Measurements from ENCODE around the gene CCSER1. TPM values are rescaled to one million over a fixed set of nuclear protein-coding genes. Genes with fewer than 3 reads are reported as not detected.

Gene CCSER1
- total and polyA plus RNA-seq, 4 donors, result 0.18 to 2.3 (median 1.2) TPM

DNA sequence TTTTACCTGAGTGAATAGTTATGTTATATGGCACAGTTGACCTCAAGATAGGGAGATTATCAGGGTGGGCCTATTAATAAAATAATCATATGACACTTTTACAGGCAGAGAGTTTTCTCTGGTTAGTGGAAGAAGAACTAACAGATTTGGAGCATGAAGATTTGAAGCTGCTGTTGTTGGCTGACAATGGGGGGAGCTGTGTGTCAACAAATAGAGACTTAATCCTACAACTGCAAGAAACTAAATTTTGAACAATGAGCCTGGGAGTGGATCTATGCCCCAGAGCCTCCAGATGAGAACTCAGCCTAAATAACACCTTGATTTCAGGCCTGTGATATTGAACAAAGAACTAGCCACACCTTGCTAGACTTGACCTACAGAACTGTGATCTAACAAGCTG lies 7.2 kb upstream of the CCSER1 start:
- peak in 1 of 2 donors; percentile 10 for TF ChIP-seq RAD21 (IDR thresholded peaks at IDR 0.05)
- no peak for TF ChIP-seq TAF1 (conservative IDR thresholded peaks at IDR 0.05)
- no peak for TF ChIP-seq EGR1 (IDR thresholded peaks at IDR 0.05; ENCODE audit: low read depth in 2 of 2)
- H3K9me3 ChIP-seq (ENCODE audit: control insufficient read depth in 4 of 4, low read length in 3 of 4), result no peaks in the 10 kb centered on the region
- H3K4me3 ChIP-seq (ENCODE audit: low read depth in 1 of 3, low read length in 3 of 3), result no peak overlapping the region
- H3K36me3 ChIP-seq (ENCODE audit: control insufficient read depth in 4 of 4, insufficient read depth in 3 of 4, low read depth in 1 of 4, low read length in 3 of 4), result no peaks in the 10 kb centered on the region
- no peak for DNase-seq (ENCODE audit: low spot score)
- H3K27me3 ChIP-seq (ENCODE audit: control insufficient read depth in 4 of 4, insufficient read depth in 4 of 4, low read length in 3 of 4), result no peaks in the 10 kb centered on the region
- no peak overlapping the region for H3K27ac ChIP-seq (ENCODE audit: low read depth in 1 of 2, low read length in 2 of 2)
- H3K9ac ChIP-seq (ENCODE audit: low read depth in 1 of 2, low read length in 2 of 2), result no peak overlapping the region
- no peaks in the 10 kb centered on the region for H3K4me1 ChIP-seq (ENCODE audit: control insufficient read depth in 4 of 4, insufficient read depth in 4 of 4, low read length in 3 of 4)

DNA sequence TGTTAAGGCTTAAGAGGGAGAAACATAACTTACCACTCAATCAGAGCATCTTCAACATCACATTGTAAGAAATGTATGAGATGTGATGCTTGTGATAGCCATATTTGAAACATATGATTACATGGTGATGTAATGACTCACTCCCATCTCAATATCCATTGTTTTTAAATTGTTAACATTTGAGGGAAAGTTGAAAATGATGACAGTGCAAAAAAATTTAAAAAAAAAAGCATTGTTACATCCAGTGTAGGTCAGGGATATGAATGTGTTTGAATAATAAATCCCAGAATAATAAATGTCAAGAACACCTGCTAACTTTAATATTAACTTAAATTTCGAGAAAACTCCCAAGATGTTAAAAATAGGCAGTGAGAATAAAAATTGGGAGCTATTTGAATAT lies 6.4 kb upstream of the CCSER1 start:
- H3K9me3 ChIP-seq (ENCODE audit: control insufficient read depth in 4 of 4, low read length in 3 of 4), result no peaks in the 10 kb centered on the region
- H3K9ac ChIP-seq (ENCODE audit: low read depth in 1 of 2, low read length in 2 of 2), result no peak overlapping the region
- H3K27ac ChIP-seq (ENCODE audit: low read depth in 1 of 2, low read length in 2 of 2), result no peak overlapping the region
- TF ChIP-seq HNF4G (IDR thresholded peaks at IDR 0.05) (no peak), YY1 (IDR thresholded peaks at IDR 0.05) (no peak), JUND (IDR thresholded peaks at IDR 0.05) (no peak), FOXA1 (IDR thresholded peaks at IDR 0.05) (no peak)
- TF ChIP-seq, protein P1, sequence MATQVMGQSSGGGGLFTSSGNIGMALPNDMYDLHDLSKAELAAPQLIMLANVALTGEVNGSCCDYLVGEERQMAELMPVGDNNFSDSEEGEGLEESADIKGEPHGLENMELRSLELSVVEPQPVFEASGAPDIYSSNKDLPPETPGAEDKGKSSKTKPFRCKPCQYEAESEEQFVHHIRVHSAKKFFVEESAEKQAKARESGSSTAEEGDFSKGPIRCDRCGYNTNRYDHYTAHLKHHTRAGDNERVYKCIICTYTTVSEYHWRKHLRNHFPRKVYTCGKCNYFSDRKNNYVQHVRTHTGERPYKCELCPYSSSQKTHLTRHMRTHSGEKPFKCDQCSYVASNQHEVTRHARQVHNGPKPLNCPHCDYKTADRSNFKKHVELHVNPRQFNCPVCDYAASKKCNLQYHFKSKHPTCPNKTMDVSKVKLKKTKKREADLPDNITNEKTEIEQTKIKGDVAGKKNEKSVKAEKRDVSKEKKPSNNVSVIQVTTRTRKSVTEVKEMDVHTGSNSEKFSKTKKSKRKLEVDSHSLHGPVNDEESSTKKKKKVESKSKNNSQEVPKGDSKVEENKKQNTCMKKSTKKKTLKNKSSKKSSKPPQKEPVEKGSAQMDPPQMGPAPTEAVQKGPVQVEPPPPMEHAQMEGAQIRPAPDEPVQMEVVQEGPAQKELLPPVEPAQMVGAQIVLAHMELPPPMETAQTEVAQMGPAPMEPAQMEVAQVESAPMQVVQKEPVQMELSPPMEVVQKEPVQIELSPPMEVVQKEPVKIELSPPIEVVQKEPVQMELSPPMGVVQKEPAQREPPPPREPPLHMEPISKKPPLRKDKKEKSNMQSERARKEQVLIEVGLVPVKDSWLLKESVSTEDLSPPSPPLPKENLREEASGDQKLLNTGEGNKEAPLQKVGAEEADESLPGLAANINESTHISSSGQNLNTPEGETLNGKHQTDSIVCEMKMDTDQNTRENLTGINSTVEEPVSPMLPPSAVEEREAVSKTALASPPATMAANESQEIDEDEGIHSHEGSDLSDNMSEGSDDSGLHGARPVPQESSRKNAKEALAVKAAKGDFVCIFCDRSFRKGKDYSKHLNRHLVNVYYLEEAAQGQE (IDR thresholded peaks at IDR 0.05), result no peak
- 68% methylated on average over 1 of the region's 1 CpG for WGBS
- H3K4me1 ChIP-seq (ENCODE audit: control insufficient read depth in 4 of 4, insufficient read depth in 4 of 4, low read length in 3 of 4), result no peaks in the 10 kb centered on the region
- no peaks in the 10 kb centered on the region for H3K36me3 ChIP-seq (ENCODE audit: control insufficient read depth in 4 of 4, insufficient read depth in 3 of 4, low read depth in 1 of 4, low read length in 3 of 4)
- H3K4me3 ChIP-seq (ENCODE audit: low read depth in 1 of 3, low read length in 3 of 3), result no peak overlapping the region
- DNase-seq (ENCODE audit: low spot score), result no peak
- no peaks in the 10 kb centered on the region for H3K27me3 ChIP-seq (ENCODE audit: control insufficient read depth in 4 of 4, insufficient read depth in 4 of 4, low read length in 3 of 4)

DNA sequence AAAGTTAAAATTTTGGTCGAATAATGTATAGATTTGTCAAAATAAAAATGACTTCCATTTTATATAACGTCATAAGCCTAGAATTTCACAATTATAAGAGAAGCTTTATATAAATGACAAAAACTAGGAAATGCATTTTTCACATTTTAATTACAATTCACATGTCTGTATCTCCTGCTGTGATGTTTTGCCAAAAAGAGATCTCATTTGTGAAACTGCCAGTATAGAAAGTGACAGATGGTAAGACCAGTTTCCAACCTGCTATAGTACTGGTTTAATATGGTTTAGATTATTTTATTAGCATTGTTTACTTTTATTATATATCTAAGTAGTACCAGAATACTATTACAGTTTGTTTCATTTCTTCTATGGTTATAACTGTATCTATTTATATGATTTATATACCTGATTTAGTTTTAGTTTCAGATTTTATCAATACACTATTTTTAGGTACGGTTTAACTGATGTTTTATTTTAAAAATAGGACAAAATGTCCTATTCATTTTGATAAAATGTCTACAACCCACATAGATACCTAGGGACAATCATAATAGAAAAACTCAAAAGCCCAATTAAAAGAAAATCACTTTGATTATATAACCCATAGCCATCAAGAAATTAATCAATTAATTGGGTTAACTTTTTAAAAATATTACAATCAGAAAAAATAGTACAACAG lies 5.4 kb upstream of the CCSER1 start:
- Histone ChIP-seq H3K4me3 (ENCODE audit: low read depth in 1 of 3, low read length in 3 of 3) (no peak overlapping the region), H3K9me3 (ENCODE audit: control insufficient read depth in 4 of 4, low read length in 3 of 4) (no peaks in the 10 kb centered on the region), H3K9ac (ENCODE audit: low read depth in 1 of 2, low read length in 2 of 2) (no peak overlapping the region), H3K27ac (ENCODE audit: low read depth in 1 of 2, low read length in 2 of 2) (no peak overlapping the region), H3K27me3 (ENCODE audit: control insufficient read depth in 4 of 4, insufficient read depth in 4 of 4, low read length in 3 of 4) (peaks cover 0 to under 1% (median 0%) of the 10 kb centered on the region in 4 donors), H3K4me1 (ENCODE audit: control insufficient read depth in 4 of 4, insufficient read depth in 4 of 4, low read length in 3 of 4) (peaks cover 0 to 2% (median 0%) of the 10 kb centered on the region in 4 donors), H3K36me3 (ENCODE audit: control insufficient read depth in 4 of 4, insufficient read depth in 3 of 4, low read depth in 1 of 4, low read length in 3 of 4) (no peaks in the 10 kb centered on the region)
- WGBS, result 65% methylated on average over 3 of the region's 3 CpGs
- no peak for DNase-seq (ENCODE audit: low spot score)
- TF ChIP-seq GABPA (IDR thresholded peaks at IDR 0.05 in 1 of 2, conservative IDR thresholded peaks at IDR 0.05 in 1 of 2) (no peak), EGR1 (IDR thresholded peaks at IDR 0.05; ENCODE audit: low read depth in 2 of 2) (no peak), SP1 (IDR thresholded peaks at IDR 0.05) (no peak), RXRA (IDR thresholded peaks at IDR 0.05) (no peak), HNF4G (IDR thresholded peaks at IDR 0.05) (no peak)
- TF ChIP-seq, protein P2, sequence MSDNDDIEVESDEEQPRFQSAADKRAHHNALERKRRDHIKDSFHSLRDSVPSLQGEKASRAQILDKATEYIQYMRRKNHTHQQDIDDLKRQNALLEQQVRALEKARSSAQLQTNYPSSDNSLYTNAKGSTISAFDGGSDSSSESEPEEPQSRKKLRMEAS (IDR thresholded peaks at IDR 0.05), result no peak
- TF ChIP-seq, protein P3, sequence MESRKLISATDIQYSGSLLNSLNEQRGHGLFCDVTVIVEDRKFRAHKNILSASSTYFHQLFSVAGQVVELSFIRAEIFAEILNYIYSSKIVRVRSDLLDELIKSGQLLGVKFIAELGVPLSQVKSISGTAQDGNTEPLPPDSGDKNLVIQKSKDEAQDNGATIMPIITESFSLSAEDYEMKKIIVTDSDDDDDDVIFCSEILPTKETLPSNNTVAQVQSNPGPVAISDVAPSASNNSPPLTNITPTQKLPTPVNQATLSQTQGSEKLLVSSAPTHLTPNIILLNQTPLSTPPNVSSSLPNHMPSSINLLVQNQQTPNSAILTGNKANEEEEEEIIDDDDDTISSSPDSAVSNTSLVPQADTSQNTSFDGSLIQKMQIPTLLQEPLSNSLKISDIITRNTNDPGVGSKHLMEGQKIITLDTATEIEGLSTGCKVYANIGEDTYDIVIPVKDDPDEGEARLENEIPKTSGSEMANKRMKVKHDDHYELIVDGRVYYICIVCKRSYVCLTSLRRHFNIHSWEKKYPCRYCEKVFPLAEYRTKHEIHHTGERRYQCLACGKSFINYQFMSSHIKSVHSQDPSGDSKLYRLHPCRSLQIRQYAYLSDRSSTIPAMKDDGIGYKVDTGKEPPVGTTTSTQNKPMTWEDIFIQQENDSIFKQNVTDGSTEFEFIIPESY (IDR thresholded peaks at IDR 0.05), result no peak
- TF ChIP-seq, protein P4, sequence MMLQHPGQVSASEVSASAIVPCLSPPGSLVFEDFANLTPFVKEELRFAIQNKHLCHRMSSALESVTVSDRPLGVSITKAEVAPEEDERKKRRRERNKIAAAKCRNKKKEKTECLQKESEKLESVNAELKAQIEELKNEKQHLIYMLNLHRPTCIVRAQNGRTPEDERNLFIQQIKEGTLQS (IDR thresholded peaks at IDR 0.05), result no peak

Data from liver (tissue), 9 donors.